IPS-11a (cell line): Measurements from ENCODE around the gene CYP4A11.
"Not testable (repeated sequence)": the region's sequence is repeated elsewhere in the genome, so short reads cannot be mapped to it uniquely, and the experiment has no call there.

Experiments used
- H3K4me3 ChIP-seq: one replicate; pipeline ENCODE4 v1.5.1; 2013; ENCODE audit warnings: low read depth, low read length, control low read depth

The CYP4A11 gene

DNA sequence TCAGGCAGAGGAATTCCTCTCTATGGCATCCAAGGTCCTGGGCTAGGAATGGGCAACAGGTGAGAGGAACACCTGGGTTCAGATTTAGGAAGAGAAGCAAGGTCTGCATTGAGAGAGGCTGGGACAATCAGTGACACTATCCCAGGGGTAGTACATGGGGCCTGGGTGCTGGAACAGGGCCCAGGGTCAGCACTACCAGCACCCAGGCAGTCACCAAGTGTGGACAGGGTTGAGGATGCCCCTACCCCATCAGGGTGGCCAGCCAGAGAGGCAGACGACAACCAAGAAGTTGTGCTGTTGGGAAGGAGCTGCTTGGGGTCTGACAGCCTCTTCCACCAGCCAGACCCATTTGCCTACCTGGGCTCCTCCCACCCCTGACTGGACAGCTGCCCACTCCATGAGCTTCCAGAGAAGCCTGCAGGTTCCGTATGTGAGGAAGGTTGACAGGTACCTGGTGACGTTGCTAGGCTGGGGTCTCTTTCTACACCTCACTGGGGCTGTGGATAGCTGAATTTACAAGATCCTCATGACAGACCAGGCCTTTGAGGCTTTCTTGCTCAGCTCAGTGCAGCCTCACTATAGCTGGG, 13.9 kb downstream of the CYP4A11 start:
- H3K4me3 ChIP-seq, result no peak overlapping the region

DNA sequence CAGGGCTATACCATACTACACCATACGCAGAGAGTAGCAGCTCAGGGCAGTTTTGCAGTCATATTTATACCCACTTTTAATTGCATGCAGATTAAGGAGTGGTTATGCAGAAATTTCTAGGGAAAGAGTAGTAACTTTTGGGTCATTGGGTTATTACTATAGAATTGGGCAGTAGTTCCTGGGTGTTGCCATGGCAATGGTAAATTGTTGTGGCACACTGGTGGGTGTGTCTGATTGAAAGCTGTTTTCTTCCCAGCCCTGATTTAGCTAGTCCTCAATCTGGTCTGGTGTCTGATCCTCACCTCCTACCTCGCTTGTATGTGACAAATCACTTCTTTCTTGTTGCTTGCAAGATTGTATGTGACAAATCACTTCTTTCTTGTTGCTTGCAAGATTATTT, 30.5 kb downstream of the CYP4A11 start:
- H3K4me3 ChIP-seq, result no peak overlapping the region

DNA sequence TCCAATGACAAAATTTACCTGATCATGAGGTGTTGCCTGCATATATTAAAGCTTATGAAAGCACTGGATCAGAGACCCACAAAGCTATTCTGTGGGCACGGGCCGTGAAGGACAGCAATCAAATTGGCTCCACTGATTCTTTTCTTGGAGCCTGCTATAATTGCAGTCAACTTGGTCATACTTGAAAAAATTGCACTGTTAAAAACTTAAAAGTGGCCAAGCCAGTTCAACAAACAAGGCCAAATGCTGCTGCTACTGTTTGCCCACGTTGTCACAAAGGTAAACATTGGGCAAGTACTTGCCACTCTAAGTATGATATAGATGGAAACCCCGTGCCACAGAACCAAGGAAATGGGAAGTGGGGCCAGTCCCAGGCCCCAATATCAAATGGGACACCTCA, 37.8 kb downstream of the CYP4A11 start:
- H3K4me3 ChIP-seq, result no peak overlapping the region

DNA sequence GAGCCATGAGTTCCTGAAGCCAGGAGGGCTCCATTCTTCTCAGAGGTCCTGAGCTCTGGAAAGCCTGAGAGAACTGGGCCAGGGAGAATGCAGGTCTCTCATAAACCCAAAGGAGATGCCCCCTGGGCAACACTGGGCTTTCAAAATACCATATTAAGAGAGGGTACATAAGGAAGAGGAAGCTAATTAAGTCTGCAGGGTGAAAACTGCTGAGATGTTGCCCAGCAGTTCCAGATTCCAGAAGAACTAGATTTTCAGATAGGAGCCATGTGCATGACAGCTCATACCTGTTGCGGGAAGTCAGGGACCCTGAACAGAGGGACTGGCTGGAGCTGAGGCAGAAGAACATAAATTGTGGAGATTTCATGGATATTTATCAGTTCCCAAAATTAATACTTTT, 40.9 kb downstream of the CYP4A11 start:
- no peak overlapping the region for H3K4me3 ChIP-seq

DNA sequence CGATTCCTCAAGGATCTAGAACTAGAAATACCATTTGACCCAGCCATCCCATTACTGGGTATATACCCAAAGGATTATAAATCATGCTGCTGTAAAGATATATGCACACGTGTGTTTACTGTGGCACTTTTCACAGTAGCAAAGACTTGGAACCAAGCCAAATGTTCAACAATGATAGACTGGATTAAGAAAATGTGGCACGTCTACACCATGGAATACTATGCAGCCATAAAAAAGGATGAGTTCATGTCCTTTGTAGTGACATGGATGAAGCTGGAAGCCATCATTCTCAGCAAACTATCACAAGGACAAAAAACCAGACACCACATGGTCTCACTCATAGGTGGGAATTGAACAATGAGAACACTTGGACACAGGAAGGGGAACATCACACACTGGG, 59.6 kb downstream of the CYP4A11 start:
- not testable (repeated sequence) for H3K4me3 ChIP-seq
